GM19099 (cell line): ENCODE measurements around the gene MBOAT1.

Source experiments
- POLR2A ChIP-seq: IDR thresholded peaks from 3 replicates; pipeline ENCODE4 v1.6.1; 2011; ENCODE audit warnings: low read depth; ENCODE audit not compliant: insufficient read length; ENCODE audit errors: extremely low read depth

Gene MBOAT1

DNA sequence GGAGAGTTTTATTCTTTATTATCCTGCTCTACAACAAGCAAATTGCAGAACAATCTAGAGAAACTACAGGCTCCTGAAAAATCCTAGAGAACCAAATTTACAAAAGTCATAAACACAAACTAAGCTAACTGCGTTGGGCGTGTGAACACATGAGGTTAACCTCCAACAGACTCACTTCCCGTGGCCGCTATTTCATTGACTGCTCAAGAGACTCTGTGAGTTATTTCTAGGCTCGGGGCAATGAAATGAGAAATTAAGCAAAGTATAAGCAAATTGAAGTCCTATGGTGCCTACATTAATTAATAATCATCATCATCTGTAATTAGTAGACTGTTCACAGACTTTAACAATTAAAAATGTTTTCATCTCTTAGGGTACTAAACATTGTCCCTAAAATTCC, 100.0 kb downstream of the MBOAT1 start:
- TF ChIP-seq POLR2A = no peak

DNA sequence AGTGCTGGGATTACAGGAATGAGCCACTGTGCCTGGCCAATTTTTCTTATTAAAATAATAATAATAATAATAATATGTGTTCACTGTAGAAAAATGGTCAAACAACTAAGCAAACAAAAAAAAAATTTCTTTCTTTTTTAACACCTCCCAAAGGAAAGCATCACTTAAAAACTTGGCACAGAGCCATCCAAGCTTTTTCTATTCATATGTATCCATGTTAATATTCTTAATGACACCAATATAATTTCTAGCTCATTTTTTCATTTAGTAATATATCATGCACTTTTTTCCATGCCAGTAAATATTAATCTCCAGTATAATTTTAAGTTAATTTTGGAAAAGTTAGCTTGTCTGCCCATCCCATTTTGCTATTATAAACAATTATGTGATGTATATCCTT, 101.8 kb downstream of the MBOAT1 start:
- no peak for TF ChIP-seq POLR2A

DNA sequence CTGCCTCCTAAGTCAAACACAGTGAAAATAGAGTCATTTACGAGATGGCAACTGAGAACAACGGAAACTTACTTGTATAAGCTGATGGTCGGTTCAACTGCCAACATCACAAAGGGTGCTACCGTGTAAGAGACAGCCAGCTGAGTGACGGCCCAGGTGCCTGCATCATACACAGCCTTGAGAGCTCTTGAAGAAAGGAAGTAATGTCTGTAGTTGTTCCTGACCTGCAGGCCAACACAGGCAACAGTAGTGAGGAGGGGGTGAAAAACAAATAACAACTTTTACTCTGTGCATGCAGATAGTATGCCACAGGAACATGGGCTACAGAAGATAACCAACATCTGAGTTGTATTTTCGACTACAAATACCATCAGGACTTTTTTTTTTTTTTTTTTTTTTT, 102.7 kb downstream of the MBOAT1 start:
- TF ChIP-seq POLR2A = no peak

DNA sequence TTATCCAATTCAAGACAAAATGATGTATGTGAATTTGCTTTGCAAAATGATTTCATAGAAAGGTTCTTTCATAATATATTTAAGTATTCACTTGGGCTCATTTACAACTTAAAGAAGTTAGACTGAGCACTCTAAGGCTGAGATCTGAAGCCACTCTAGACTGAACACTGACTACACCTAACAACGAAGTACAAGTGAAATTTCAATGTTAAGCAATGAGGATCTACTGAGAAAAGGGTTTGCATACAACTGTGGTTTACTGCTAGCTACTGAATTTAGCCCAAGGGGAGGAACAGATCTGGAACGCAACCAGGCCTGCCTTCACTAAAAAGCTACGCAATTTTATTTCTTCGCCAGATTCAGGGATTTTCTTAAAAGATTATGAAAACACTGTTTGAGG, 106.4 kb downstream of the MBOAT1 start:
- no peak for TF ChIP-seq POLR2A

DNA sequence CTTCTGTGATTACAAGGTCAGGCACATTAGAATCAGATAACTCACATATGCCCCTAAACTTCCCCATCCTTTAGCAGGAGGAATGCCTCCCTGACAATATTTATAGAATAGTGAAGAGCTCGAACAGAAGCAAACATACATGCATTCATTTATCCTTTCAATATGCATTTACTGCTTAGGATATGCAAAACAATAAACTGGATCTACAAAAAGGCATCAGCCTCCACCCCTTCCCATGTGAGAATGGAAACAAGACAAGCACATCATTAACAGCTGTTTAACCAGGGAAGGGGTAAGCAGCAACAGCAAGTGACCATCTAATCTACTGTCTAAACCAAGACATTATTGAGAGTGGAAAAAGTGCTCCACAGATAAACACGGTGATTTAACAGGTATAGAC, 107.6 kb downstream of the MBOAT1 start:
- no peak for TF ChIP-seq POLR2A

DNA sequence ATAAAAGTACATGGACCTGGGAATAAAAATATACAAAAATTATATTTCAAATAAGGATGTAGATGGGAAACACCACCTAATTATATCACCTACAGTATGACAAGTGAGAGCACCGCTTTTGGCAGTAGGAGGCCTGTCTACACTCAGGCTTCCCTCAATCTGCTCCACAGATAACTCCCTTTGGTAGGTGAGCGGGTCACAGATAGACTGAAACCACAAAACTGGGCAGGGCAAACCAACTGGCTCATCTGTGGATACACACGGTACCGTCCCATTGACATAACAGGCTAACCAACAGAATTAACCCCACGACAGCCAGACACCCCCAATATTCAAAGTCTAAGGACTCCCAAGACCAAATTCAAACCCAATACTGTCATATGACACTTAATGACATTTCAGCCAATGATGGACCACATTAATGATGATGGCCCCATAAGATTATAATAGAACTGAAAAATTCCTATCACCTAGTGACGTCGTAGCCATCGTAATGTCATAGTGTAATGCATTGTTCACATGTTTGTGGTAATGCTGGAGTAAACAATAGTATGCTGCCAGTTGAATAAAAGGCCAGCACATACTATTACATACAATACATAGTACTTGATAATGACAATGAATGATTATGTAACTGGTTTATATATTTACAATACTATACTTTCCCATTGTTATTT, 109.7 kb downstream of the MBOAT1 start:
- TF ChIP-seq POLR2A = no peak

DNA sequence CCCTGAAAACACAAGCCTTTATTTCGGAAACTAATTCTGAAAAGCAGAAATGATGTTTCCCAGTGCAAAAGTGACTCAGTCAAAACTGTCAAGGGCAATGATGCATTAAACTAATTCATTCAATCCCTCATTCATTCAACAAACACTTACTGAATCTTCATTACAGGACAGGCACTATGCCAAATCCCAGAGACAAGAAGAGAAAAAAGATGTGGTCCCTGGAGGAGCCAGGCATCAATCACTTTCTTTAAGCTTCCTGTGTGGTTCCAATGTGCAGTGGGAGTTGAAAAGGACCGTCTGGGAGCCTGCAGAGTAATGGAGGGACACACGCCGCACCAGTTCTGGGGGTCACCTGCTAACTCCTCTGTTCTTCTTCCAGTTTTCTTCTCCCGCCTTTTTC, 113.1 kb downstream of the MBOAT1 start:
- TF ChIP-seq POLR2A = no peak

DNA sequence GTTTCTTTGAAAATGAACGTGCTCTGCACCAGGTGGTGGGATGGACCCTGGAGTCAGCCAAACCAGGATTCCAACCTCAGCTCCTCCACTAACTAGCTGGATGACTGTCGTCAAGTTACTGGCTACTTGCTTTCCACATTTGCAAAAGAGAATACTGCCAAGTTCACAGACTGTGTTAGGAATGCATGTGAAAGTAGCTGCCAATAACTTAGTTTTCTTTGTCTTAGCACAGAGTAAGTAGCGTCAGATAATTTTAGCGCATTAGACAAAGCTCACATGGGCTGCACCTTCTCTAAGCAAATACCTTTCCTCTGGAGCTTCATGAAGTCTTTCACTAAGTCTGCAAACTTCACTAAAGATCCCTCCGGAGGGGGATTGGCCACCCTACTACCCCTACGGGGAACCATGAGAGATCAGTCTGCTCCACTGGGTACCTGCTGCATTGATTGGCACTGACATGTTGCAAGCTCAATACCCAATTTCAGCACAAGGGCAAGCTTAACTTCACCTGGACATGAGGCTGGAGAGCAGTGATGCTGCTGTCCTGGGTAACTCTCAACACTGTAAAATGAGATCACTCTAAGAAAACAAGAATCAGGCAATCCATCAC, 113.9 kb downstream of the MBOAT1 start:
- no peak for TF ChIP-seq POLR2A

DNA sequence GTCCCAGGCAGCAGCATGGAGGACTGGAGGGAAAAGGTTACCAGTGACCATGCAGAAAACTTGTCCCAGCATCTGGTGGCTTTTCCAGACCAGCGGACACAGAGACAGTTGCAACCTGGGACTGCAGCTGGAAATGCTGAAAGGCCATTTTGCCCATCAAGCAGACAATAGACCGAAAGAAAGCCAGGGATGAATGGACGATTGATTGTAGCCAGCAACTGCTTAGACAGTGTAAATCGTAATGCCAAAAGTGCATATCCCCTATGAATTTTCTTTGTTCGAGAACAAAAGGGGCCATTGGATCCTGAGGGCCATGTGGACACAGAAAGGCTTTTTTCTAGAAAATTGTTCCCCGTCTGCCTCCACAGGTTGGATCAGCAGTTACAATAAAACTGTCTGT, 115.7 kb downstream of the MBOAT1 start:
- no peak for TF ChIP-seq POLR2A

DNA sequence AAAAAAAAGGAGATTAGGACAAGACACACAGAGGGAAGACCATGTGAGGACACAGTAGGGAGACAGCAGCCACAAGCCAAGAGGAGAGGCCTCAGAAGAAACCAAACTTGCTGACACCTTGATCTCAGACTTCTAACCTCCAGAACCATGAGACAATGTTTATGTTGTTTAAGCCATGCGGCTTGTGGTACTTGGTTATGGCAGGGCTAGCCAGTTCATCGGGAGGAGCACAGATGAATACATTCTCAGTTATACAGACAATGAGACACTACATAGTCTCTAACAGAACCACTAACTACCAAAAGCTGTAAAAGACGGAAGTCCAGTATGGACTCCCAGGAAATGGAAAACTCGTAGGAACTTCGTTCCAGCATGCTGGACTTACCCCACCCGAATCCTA, 116.8 kb downstream of the MBOAT1 start:
- no peak for TF ChIP-seq POLR2A

DNA sequence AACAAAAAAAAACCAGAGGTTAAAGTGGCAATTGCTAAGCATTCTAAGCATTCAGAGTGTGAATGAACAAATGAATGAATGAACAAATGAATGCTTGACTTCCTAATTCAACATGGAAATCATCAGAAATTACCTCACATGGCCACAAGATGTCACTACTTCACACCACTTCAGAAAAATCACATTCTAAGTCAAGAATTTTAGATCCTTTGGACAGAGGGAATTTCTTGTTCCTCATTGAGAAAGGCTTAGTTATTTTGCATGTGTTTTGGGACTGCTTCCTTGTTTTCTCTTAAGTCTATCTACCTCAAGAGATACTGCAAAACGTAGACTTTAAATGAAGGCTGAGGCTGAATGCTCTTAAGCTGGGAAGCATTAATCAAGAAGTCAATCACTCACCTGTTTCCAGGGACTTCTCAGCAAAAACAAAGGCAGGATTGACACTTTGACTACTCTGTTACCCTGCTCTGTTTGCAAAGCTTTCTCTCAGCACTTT, 120.2 kb downstream of the MBOAT1 start:
- TF ChIP-seq POLR2A = no peak

DNA sequence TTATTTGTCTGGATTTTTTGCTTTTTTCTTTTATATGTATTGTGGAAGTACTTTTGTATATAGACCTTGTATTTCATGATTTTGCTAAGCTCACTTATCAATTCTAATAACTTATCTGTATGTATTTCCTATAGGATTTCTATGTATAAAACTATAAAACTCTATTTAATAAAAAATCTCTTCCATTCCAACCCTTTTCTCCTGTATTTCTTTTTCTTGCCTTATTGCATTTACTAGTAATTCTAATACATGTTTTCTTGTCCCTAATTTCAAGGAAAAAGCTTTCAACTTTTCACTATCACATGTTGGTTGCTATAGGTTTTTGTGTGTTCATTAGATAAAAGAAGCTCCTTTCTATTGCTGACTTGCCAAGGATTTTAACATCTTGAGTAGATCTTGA, 125.3 kb downstream of the MBOAT1 start:
- no peak for TF ChIP-seq POLR2A

DNA sequence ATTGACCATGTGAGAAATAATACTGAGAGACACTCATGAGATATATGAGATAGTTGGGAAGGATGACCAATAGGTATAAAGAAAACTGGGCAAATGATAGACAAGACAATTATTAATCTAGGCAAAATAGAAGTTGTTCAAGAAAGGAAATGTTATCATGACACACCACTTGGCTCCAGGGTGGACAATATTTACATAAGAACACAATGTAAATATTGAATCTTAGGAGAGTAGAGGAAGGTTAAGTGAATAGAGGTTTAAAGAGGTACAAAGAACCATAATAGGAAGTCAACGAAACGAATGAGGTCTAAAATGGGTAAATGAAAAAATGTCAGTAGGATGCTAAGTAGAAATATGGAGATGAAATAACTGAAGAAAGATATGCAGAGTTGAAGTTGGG, 126.5 kb downstream of the MBOAT1 start:
- TF ChIP-seq POLR2A = no peak

DNA sequence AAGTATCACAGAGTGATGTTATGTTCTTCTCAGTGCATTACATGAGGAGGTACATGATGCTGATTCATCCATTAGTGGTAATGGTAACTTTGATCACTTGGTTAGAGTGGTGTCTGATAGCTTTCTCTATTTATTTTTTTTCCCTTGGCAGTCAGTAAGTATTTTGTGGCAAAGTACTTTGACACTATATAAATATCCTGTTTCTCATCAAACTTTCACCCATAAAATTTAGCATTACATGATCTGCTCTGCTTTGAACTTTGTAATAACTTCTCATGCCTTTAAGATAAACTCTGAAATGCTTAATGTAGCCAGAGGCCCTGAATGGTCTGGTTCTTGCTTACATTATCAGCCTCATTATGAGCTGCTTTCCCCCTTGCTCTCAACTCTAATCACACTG, 127.9 kb downstream of the MBOAT1 start:
- TF ChIP-seq POLR2A = no peak

DNA sequence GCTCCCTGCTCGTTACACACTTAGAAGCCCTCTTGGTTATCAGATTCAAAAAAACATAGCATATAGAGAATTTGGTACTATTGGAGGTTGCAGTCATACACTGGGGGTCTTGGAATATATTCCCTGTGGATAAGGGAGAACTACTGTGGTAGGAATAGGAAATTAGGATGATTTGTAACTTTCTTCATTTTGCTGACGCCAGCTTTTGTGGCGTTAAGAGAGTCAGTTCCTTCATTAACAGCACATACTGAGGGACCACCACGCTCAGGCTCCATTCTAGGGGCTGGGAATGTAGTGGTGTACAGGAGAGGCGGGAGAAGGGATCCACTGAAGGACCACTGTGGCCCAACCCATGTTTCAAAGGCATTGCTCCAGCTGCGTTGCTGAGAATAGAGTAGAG, 140.3 kb downstream of the MBOAT1 start:
- TF ChIP-seq POLR2A = no peak

DNA sequence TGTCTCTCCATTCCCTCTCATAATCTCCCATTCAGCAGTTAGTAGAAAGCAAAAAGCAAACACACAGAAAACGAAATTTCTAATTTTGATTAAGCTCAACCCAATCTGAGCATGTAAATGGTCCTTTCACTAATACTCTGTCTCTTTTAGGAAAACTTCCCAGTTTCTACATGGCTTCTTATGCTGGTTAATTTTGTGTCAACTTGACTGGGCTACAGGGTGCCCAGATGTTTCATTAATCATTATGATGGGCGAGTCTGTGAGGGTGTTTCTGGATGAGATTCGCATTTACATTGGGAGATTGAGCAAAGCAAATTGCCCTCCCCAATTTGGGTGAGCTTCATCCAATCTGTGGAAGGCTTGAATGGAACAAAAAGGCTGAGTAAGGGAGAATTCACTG, 142.2 kb downstream of the MBOAT1 start:
- no peak for TF ChIP-seq POLR2A
